Measurements from ENCODE around the gene STXBP1.

Gene STXBP1

DNA sequence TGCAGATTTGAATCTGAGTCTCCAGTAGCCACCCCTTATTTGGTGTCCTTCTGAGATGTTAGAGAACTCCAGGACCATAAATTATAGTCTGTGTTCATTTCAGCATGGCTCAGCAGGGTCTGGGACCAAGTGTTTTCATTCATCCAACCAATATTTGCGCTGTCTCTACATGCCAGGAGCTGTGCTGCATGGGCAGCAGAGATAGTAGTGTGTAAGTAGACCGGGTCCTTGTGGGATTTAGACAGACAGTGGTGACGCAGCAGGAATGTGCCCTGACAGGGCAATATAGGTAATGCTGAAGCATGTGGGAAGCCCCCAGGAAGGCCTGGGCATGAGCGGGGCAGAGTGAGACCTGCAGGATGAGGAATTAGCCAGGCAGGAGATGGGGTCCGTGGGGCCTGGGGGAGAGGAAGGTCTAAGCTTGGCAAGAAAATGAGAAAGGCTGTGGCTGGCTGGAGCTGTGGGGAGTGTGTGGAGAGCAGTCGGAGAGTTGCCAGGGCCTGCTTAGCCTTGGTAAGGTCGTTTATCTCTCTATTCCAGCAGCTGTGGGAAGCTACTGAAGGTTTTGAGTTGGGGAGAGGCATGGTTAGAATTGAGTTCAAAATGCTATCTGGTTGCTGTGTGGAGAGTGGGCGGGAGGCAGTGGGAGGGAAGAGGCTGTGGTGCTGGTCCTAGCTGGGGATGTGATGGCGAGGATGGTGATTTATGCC, 16.8 kb downstream of the STXBP1 start:
- Histone ChIP-seq H3K36me3 (ENCODE audit: low read depth) (no peaks in the 10 kb centered on the region), H3K27me3 (ENCODE audit: insufficient read depth, poor library complexity, severe bottlenecking) (no peaks in the 10 kb centered on the region), H3K4me1 (ENCODE audit: insufficient read depth, poor library complexity, severe bottlenecking) (peaks cover 1% of the 10 kb centered on the region), H3K9me3 (ENCODE audit: severe bottlenecking) (no peaks in the 10 kb centered on the region), H3K27ac (ENCODE audit: poor library complexity, severe bottlenecking) (no peak overlapping the region), H3K4me3 (ENCODE audit: severe bottlenecking) (no peak overlapping the region)
- TF ChIP-seq, protein P1, sequence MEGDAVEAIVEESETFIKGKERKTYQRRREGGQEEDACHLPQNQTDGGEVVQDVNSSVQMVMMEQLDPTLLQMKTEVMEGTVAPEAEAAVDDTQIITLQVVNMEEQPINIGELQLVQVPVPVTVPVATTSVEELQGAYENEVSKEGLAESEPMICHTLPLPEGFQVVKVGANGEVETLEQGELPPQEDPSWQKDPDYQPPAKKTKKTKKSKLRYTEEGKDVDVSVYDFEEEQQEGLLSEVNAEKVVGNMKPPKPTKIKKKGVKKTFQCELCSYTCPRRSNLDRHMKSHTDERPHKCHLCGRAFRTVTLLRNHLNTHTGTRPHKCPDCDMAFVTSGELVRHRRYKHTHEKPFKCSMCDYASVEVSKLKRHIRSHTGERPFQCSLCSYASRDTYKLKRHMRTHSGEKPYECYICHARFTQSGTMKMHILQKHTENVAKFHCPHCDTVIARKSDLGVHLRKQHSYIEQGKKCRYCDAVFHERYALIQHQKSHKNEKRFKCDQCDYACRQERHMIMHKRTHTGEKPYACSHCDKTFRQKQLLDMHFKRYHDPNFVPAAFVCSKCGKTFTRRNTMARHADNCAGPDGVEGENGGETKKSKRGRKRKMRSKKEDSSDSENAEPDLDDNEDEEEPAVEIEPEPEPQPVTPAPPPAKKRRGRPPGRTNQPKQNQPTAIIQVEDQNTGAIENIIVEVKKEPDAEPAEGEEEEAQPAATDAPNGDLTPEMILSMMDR (IDR thresholded peaks at IDR 0.05; ENCODE audit: poor library complexity, severe bottlenecking) = no peak
- peak; percentile 29; the same call in 2 of the 3 replicates for ATAC-seq (ENCODE audit: low read depth)
- no peak for DNase-seq (ENCODE audit: low spot score)

DNA sequence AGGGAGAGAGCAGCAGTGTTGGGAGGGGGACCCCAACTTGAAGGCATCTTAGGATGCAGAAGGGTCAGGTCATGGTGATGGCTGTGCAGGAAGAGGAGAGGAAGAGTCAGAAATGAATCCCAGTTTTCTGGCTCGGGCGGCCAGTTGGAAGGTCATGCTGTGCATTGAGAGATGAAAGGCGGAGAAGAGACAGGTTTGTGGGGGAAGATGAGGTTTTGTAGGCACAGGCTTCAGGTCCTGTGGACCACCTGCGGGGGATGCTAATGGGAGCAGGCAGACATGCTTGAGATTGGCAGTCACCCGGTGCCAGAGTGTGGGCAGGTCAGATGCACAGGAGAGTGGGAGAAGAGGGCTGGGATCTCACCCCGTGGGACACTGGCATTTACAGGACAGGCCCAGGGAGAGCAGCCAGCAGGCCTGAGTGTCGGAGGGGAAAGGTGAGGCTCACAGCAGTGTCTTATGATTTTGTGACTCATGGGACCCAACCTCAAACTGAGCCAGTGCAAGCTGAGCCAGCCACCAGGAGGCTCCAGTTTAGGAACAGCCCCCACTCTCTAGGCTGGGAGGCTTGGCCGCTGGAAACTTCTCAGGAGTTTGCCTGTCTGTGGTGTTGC, 17.5 kb downstream of the STXBP1 start:
- no peak overlapping the region for H3K4me3 ChIP-seq (ENCODE audit: severe bottlenecking)
- DNase-seq (ENCODE audit: low spot score) = no peak
- no peak overlapping the region for H3K27ac ChIP-seq (ENCODE audit: poor library complexity, severe bottlenecking)
- no peaks in the 10 kb centered on the region for H3K27me3 ChIP-seq (ENCODE audit: insufficient read depth, poor library complexity, severe bottlenecking)
- TF ChIP-seq, protein P1 (IDR thresholded peaks at IDR 0.05; ENCODE audit: poor library complexity, severe bottlenecking) = no peak
- no peaks in the 10 kb centered on the region for H3K9me3 ChIP-seq (ENCODE audit: severe bottlenecking)
- H3K36me3 ChIP-seq (ENCODE audit: low read depth) = no peaks in the 10 kb centered on the region
- no peak for ATAC-seq (ENCODE audit: low read depth)
- peaks cover 4% of the 10 kb centered on the region for H3K4me1 ChIP-seq (ENCODE audit: insufficient read depth, poor library complexity, severe bottlenecking)

DNA sequence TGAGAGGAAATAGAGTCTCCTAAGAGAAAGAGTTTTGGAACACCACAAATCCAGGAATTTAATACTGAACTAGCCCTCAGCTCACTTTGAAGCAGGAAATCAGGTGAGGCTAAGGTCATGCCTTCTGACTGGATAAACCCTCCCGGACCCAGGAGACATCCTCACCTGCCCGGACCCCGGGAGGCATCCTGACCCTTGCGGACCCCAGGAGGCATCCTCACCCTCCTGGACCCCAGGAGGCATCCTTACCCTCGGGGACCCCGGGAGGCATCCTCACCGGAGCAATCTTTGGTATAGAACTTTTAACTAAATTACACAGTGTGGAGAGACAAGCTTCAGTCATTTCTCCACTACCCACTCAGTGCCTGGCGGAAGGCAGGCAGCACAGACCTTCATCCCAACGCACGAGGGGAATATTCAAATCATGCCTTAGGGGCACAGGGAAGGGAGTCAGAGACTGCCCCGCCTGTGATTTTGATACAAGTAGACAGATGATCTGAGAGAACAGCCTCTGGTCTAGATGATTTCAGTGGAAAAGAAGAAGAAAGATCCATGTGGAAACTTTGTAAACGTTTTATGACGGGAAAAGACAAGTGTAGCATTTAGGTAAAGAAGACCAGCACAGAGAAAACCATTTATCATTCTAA, 21.3 kb downstream of the STXBP1 start:
- H3K27ac ChIP-seq (ENCODE audit: poor library complexity, severe bottlenecking) = no peak overlapping the region
- H3K4me1 ChIP-seq (ENCODE audit: insufficient read depth, poor library complexity, severe bottlenecking) = peaks cover 12% of the 10 kb centered on the region
- no peak for DNase-seq (ENCODE audit: low spot score)
- no peak overlapping the region for H3K4me3 ChIP-seq (ENCODE audit: severe bottlenecking)
- no peaks in the 10 kb centered on the region for H3K36me3 ChIP-seq (ENCODE audit: low read depth)
- no peak for ATAC-seq (ENCODE audit: low read depth)
- no peaks in the 10 kb centered on the region for H3K9me3 ChIP-seq (ENCODE audit: severe bottlenecking)
- H3K27me3 ChIP-seq (ENCODE audit: insufficient read depth, poor library complexity, severe bottlenecking) = no peaks in the 10 kb centered on the region
- TF ChIP-seq, protein P1 (IDR thresholded peaks at IDR 0.05; ENCODE audit: poor library complexity, severe bottlenecking) = no peak

DNA sequence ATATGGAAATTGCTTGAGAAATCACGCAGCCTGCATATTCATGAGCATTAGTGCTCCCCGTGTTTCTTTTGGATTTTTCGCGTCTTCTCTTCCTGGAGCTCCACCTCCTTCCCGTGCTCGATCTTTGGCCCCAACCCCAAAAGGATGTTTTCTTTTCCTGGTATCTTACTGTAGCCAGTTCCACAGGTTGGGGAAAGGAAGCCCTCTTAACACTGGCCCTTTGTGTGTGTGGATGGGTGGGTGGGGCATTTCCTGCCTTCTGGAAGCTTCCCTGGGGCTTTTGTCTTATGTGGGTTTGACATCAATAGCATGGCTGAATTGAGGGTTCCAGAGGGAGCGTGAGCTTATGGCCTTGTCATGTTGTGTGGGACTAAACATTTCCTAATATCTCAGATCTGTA, 21.9 kb downstream of the STXBP1 start:
- Histone ChIP-seq H3K36me3 (ENCODE audit: low read depth) (no peaks in the 10 kb centered on the region), H3K4me3 (ENCODE audit: severe bottlenecking) (no peak overlapping the region), H3K27me3 (ENCODE audit: insufficient read depth, poor library complexity, severe bottlenecking) (no peaks in the 10 kb centered on the region), H3K4me1 (ENCODE audit: insufficient read depth, poor library complexity, severe bottlenecking) (peaks cover 12% of the 10 kb centered on the region), H3K27ac (ENCODE audit: poor library complexity, severe bottlenecking) (no peak overlapping the region), H3K9me3 (ENCODE audit: severe bottlenecking) (no peaks in the 10 kb centered on the region)
- ATAC-seq (ENCODE audit: low read depth) (no peak), DNase-seq (ENCODE audit: low spot score) (no peak)
- TF ChIP-seq, protein P1 (IDR thresholded peaks at IDR 0.05; ENCODE audit: poor library complexity, severe bottlenecking) = no peak
